Adipose tissue (tissue), 3 donors: ENCODE data around the gene TMCO4. TPM values are rescaled to one million over a fixed set of nuclear protein-coding genes. Genes with fewer than 3 reads are reported as not detected.

Experiments
- H3K27ac ChIP-seq: one replicate; pipeline ENCODE4 v1.5.1; 2013; ENCODE audit warnings: low read depth, low read length
- WGBS, 3 donors: extraction: QIAGEN DNeasy Blood & Tissue Kit; methylation state at CpG; one replicate each; pipeline ENCODE4 v1.1.7; 2013; 5-methylcytosine and 5-hydroxymethylcytosine counted together
- polyA plus RNA-seq, 3 donors: library from polyadenylated mRNA; stranded (reverse); fragments of 200-250 nt; gene quantifications; one replicate each; pipeline ENCODE4 v1.2.3, GENCODE V29; 2013
- donor health status: healthy with polysubstance abuse.
- donor health status: Bipolar disorder and iron deficiency.
- donor health status: healthy.

Gene TMCO4
- polyA plus RNA-seq, 3 donors, result 17.0 to 23.2 (median 19.0) TPM

- H3K27ac ChIP-seq, result no peak overlapping the region
- WGBS, 3 donors, result 79 to 86% (median 84%) methylated on average over 9 of the region's 9 CpGs
Measured at GRCh38 chr1:19737104-19737825, 62.5 kb downstream of the TMCO4 start.

- no peak overlapping the region for H3K27ac ChIP-seq
- WGBS, 3 donors, result 52 to 56% (median 55%) methylated on average over 10 of the region's 10 CpGs
Measured at GRCh38 chr1:19735440-19736127, 64.1 kb downstream of the TMCO4 start.

GRCh38 chr1:19734472-19734999 is 65.2 kb downstream of the TMCO4 start:
- no peak overlapping the region for H3K27ac ChIP-seq
- 66 to 73% (median 67%) methylated on average over 8 of the region's 8 CpGs for WGBS, 3 donors

- whole genome bisulfite sequencing, 3 donors, result 92 to 96% (median 94%) methylated on average over 8 of the region's 8 CpGs
- no peak overlapping the region for H3K27ac ChIP-seq
Measured at GRCh38 chr1:19734056-19734455, 65.7 kb downstream of the TMCO4 start.

- 93 to 97% (median 94%) methylated on average over 5 of the region's 5 CpGs for WGBS, 3 donors
- H3K27ac ChIP-seq, result no peak overlapping the region
Measured at GRCh38 chr1:19733615-19734014, 66.1 kb downstream of the TMCO4 start.

- WGBS, 3 donors, result 96 to 98% (median 97%) methylated on average over 8 of the region's 8 CpGs
- no peak overlapping the region for H3K27ac ChIP-seq
Measured at GRCh38 chr1:19731311-19731821, 68.3 kb downstream of the TMCO4 start.

GRCh38 chr1:19730793-19731192 is 68.9 kb downstream of the TMCO4 start:
- WGBS, 3 donors, result 82 to 90% (median 83%) methylated on average over 3 of the region's 3 CpGs

GRCh38 chr1:19730232-19730631 is 69.5 kb downstream of the TMCO4 start:
- WGBS, 3 donors, result 95 to 100% (median 97%) methylated on average over 3 of the region's 3 CpGs
- no peak overlapping the region for H3K27ac ChIP-seq

More at GRCh38 chr1:19730793-19731192, 68.9 kb downstream of the TMCO4 start:
- H3K27ac ChIP-seq, result no peak overlapping the region

- WGBS, 3 donors, result 88 to 91% (median 89%) methylated on average over 5 of the region's 5 CpGs
- no peak overlapping the region for H3K27ac ChIP-seq
Measured at GRCh38 chr1:19728413-19729145, 71.1 kb downstream of the TMCO4 start.

GRCh38 chr1:19725606-19726005 is 74.1 kb downstream of the TMCO4 start:
- WGBS, 3 donors, result 88 to 93% (median 91%) methylated on average over 9 of the region's 9 CpGs

GRCh38 chr1:19723874-19724273 is 75.8 kb downstream of the TMCO4 start:
- H3K27ac ChIP-seq, result no peak overlapping the region
- WGBS, 3 donors, result 66 to 72% (median 71%) methylated on average over 4 of the region's 4 CpGs

More at GRCh38 chr1:19725606-19726005, 74.1 kb downstream of the TMCO4 start:
- H3K27ac ChIP-seq, result no peak overlapping the region

GRCh38 chr1:19720973-19721372 is 78.7 kb downstream of the TMCO4 start:
- 72 to 77% (median 74%) methylated on average over 4 of the region's 4 CpGs for WGBS, 3 donors

GRCh38 chr1:19720174-19720573 is 79.5 kb downstream of the TMCO4 start:
- H3K27ac ChIP-seq, result no peak overlapping the region
- whole genome bisulfite sequencing, 3 donors, result 96 to 100% (median 96%) methylated on average over 4 of the region's 4 CpGs

More at GRCh38 chr1:19720973-19721372, 78.7 kb downstream of the TMCO4 start:
- no peak overlapping the region for H3K27ac ChIP-seq

- no peak overlapping the region for H3K27ac ChIP-seq
- WGBS, 3 donors, result 85 to 95% (median 86%) methylated on average over 6 of the region's 6 CpGs
Measured at GRCh38 chr1:19717467-19717866, 82.2 kb downstream of the TMCO4 start.

GRCh38 chr1:19715334-19716203 is 84.1 kb downstream of the TMCO4 start:
- H3K27ac ChIP-seq, result no peak overlapping the region
- 34 to 45% (median 43%) methylated on average over 12 of the region's 12 CpGs for whole genome bisulfite sequencing, 3 donors

GRCh38 chr1:19712928-19713327 is 86.8 kb downstream of the TMCO4 start:
- 69 to 78% (median 72%) methylated on average over 4 of the region's 4 CpGs for WGBS, 3 donors
- H3K27ac ChIP-seq, result no peak overlapping the region

GRCh38 chr1:19710825-19711611 is 88.7 kb downstream of the TMCO4 start:
- H3K27ac ChIP-seq, result no peak overlapping the region
- 67 to 84% (median 82%) methylated on average over 12 of the region's 12 CpGs for WGBS, 3 donors
